Fibroblast of the aortic adventitia (primary cell): ENCODE results near the gene TMIE. TPM values are rescaled to one million over a fixed set of nuclear protein-coding genes. Genes with fewer than 3 reads are reported as not detected.

Experiments used
- DNase-seq: peaks from one replicate; pipeline ENCODE4 v3.0.0-alpha.2; 2010; ENCODE audit warnings: low read depth
- H3K4me3 ChIP-seq: 2 replicates; pipeline ENCODE4 v1.5.1; 2011; ENCODE audit warnings: low read depth, mild to moderate bottlenecking, control low read depth, low read length, moderate library complexity
- CTCF ChIP-seq: IDR thresholded peaks from 2 replicates; pipeline ENCODE4 v1.5.1; 2011; ENCODE audit warnings: mild to moderate bottlenecking, low read length, control low read depth, inconsistent platforms; ENCODE audit not compliant: insufficient read depth
- total RNA-seq: library from RNA; depleted of rRNA; stranded (reverse); fragments of >200 nt; gene quantifications from 2 replicates; pipeline ENCODE4 v1.2.3, GENCODE V29; 2012; ENCODE audit warnings: low replicate concordance

The TMIE gene
- total RNA-seq, 1 donor, result not detected

GRCh38 chr3:46678280-46678679 is 22.9 kb upstream of the TMIE start:
- no peak for DNase-seq
- no peak overlapping the region for H3K4me3 ChIP-seq
- TF ChIP-seq CTCF, result no peak

DNA sequence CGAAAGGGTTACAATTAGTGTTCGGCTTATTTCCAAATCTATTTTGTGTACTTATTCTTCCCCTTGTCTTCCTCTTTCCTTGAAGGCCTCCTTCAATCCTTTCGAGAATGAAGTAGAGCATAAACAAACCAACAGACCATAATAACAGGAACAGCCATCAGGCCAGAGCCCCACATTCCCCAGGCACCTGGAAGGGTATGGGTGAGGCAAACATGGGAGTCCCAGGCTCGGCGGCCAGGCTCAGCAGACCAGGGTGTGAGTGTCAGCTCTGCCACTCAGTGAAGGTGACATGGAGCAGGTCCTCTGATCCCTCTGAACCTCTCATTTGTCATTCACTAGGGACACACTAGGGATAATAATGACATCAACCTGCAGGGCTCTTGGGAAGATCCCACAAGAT is 21.5 kb upstream of the TMIE start:
- no peak for DNase-seq
- H3K4me3 ChIP-seq, result no peak overlapping the region
- TF ChIP-seq CTCF, result no peak

- no peak for TF ChIP-seq CTCF
- no peak for DNase-seq
- H3K4me3 ChIP-seq, result no peak overlapping the region
Measured at GRCh38 chr3:46680298-46680826, 20.8 kb upstream of the TMIE start.

GRCh38 chr3:46681387-46681786 is 19.8 kb upstream of the TMIE start:
- H3K4me3 ChIP-seq, result no peak overlapping the region
- no peak for TF ChIP-seq CTCF
- DNase-seq, result no peak

DNA sequence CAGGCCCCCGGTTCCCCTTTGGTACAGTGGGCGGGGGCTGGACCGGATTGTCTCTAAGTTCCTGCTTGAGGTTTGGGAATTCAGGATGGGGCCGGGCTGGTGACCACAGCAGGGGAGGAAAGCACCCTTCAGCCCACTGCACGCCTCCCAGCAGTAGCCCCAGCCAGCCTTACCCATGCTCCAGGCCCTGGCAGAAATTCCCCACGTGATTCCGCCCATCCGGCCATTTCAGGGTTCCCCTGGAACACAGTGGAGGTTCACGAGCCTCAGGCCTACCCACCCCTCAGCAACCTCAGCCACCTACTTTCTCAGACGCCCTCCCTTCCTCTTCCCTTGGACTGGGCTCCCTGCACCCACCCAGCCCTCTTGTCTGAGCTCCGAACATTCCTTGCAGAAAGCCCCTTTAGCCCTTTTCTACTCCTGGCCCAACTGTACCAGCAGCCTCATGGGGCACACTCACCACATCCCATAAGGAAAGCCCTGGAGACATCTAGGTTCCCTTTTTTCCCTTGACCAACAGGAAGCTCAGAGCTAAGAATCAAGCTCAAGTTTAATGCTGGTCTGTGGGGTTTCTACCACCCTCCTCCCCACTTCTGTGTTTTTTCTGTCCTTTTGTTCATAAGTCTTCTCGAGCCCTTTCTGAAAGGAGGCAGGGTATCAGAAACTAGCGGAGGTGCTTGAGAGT is 19.2 kb upstream of the TMIE start:
- no peak overlapping the region for H3K4me3 ChIP-seq
- no peak for DNase-seq
- TF ChIP-seq CTCF, result no peak

- no peak for TF ChIP-seq CTCF
- H3K4me3 ChIP-seq, result no peak overlapping the region
- DNase-seq, result no peak
Measured at GRCh38 chr3:46682974-46683373, 18.2 kb upstream of the TMIE start.

- H3K4me3 ChIP-seq, result no peak overlapping the region
- no peak for DNase-seq
- no peak for TF ChIP-seq CTCF
Measured at GRCh38 chr3:46684891-46685290, 16.3 kb upstream of the TMIE start.
